GM06990 (cell line): ENCODE measurements around the gene SLC12A8.

Source experiments
- DNase-seq: peaks from one replicate; pipeline ENCODE4 v3.0.0-alpha.2; 2011; ENCODE audit not compliant: insufficient read length; ENCODE audit errors: extremely low read depth
- H3K27me3 ChIP-seq: replicated peaks from 2 replicates; pipeline ENCODE4 v1.6.0; 2011; ENCODE audit warnings: low read length; ENCODE audit not compliant: control insufficient read depth, insufficient read depth
- H3K36me3 ChIP-seq: 2 replicates; pipeline ENCODE4 v1.5.1; 2011; ENCODE audit warnings: low read length; ENCODE audit not compliant: control insufficient read depth, insufficient read depth
- H3K4me3 ChIP-seq: replicated peaks from 2 replicates; pipeline ENCODE4 v1.5.1; 2011; ENCODE audit warnings: low read depth, mild to moderate bottlenecking, control low read depth, low read length
- TF ChIP-seq, protein P1 (sequence below): IDR thresholded peaks from 2 replicates; pipeline ENCODE4 v1.5.1; 2011; ENCODE audit warnings: low read length, control low read depth, mild to moderate bottlenecking, inconsistent platforms; ENCODE audit not compliant: insufficient read depth, poor library complexity, severe bottlenecking

Gene SLC12A8

DNA sequence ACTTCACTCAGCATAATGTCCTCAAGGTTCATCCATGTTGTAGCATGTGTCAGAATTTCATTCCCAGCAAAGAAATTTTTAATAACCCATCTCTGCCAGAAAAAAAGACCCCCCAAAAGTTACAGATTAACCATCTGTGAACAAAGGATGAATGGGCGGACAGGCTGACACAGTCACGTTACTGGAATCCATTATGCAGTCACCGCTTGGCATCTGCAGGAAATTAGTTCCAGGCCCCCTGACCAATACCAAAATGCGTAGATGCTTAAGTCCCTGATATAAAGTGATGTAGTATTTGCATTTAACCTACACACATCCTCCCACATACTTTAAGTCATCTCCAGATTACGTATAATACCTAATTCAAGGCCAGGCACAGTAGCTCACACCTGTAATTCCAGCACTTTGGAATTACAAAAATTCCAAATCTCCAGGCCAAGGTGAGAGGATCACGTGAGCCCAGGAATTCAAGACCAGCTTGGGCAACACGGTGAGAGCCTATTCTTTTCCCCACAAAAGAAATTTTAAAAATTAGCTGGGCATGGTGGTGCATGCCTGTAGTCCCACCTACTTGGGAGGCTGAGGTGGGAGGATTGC lies 1.5 kb upstream of the SLC12A8 start:
- no peaks in the 10 kb centered on the region for H3K27me3 ChIP-seq
- DNase-seq = no peak
- H3K4me3 ChIP-seq = no peak overlapping the region
- TF ChIP-seq, protein P1, sequence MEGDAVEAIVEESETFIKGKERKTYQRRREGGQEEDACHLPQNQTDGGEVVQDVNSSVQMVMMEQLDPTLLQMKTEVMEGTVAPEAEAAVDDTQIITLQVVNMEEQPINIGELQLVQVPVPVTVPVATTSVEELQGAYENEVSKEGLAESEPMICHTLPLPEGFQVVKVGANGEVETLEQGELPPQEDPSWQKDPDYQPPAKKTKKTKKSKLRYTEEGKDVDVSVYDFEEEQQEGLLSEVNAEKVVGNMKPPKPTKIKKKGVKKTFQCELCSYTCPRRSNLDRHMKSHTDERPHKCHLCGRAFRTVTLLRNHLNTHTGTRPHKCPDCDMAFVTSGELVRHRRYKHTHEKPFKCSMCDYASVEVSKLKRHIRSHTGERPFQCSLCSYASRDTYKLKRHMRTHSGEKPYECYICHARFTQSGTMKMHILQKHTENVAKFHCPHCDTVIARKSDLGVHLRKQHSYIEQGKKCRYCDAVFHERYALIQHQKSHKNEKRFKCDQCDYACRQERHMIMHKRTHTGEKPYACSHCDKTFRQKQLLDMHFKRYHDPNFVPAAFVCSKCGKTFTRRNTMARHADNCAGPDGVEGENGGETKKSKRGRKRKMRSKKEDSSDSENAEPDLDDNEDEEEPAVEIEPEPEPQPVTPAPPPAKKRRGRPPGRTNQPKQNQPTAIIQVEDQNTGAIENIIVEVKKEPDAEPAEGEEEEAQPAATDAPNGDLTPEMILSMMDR = no peak
- no peaks in the 10 kb centered on the region for H3K36me3 ChIP-seq

DNA sequence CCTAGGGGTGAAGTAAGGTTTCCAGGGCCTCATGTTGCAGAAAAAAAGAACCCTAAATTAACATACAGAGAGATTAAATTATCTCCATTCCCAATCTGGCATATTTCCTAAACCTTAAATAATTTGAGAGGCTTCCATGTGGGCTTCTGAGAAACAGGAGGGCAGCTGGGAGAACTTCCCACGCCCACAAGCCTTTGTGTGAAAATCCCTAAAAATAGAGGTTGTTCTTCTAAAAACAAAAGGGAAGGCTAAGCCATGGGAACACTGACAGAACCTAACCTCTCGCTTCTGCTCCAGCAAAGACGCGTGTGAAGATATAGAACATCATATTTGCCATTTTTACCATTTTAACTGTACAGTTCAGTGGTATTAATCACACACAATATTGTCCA lies 812 bp upstream of the SLC12A8 start:
- Histone ChIP-seq H3K36me3 (no peaks in the 10 kb centered on the region), H3K4me3 (no peak overlapping the region), H3K27me3 (no peaks in the 10 kb centered on the region)
- TF ChIP-seq, protein P1 = no peak
- DNase-seq = no peak

DNA sequence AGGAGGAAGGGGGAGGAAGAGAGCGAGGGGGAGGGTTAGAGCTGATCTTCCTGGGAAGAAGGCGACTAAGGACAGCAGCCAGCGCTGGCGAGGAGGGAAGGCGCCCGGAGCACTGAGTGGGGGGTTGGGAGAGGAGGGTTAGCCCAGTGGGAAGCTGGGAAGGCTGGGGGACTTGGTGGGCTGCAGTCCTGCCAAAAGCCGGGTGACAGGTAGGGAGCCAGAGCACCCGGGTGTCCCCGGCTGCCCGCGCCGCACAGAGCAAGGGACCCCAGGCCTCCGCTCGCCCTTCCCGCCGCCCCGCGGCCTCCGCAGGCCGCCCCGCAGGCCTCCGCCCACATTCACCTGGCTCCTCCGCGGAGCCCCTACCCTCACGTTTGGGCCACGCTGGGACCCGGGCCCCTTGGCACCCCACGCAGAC lies 448 bp downstream of the SLC12A8 start:
- no peaks in the 10 kb centered on the region for H3K36me3 ChIP-seq
- no peaks in the 10 kb centered on the region for H3K27me3 ChIP-seq
- no peak for DNase-seq
- TF ChIP-seq, protein P1 = no peak
- peak overlapping the region; percentile 56 for H3K4me3 ChIP-seq

DNA sequence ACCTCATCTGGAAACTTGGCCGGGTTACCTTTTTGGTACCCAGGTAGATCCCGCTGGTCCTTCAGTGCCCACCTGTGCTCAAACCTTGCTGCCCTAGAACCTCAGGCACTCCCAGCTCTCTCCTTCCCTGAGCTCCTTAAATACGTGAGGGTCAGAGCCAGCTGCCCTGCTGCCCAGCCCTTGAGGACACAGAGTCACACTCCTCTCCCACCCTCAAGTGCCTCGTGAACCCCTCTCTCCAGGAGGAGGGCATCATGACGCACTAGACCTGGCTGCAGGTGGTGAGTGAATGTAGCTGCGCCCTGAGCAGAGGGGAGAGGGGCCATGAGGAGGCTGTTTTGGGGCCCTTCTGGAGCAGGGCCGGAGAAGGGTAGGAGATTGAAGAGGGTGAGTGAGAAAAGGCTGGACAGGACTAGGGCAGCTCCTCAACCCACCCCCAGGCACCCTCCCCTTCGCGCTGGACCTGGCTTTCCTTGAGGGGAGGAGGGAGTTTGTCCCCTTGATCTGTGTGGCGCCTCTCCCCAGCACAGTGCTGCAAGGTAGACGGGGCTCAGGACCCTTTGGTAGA lies 941 bp downstream of the SLC12A8 start:
- TF ChIP-seq, protein P1 = no peak
- DNase-seq = no peak
- no peaks in the 10 kb centered on the region for H3K27me3 ChIP-seq
- no peak overlapping the region for H3K4me3 ChIP-seq
- H3K36me3 ChIP-seq = no peaks in the 10 kb centered on the region

DNA sequence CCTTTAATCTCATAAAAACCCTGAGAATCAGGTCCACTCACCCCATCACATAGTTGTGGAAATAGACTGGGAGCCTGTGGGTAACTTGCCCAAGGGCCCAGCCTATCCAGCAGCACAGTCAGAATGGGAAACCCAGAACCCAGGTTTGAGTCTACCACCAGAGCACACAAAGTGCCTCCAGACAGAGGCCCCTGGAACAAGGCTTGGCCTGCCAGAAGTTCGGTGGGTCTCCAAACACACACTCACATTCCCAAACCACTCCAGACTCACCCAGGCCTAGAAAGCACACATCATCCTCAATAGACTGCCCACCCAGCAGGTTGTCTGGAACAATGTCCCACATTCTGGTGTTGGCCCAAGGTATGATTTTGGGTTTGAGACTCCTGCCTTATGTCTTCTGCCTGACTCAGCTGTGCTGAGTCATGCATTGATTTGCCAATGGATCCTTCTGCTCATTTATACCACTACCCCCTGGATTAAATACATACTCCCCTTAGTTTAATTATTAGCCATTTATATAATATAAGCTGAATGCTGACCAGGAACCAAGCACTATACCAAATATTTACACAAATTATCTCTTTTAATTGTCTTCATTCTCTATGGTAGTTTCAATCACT lies 4.5 kb downstream of the SLC12A8 start:
- Histone ChIP-seq H3K36me3 (no peaks in the 10 kb centered on the region), H3K4me3 (no peak overlapping the region), H3K27me3 (no peaks in the 10 kb centered on the region)
- DNase-seq = no peak
- TF ChIP-seq, protein P1 = no peak
